Breast epithelium (tissue), 4 donors: Measurements from ENCODE around the gene TRPM3. TPM values are rescaled to one million over a fixed set of nuclear protein-coding genes. Genes with fewer than 3 reads are reported as not detected.

Source experiments
- DNase-seq, 2 donors: peaks; one replicate each; pipeline ENCODE4 v3.0.0-alpha.2; 2019; ENCODE audit warnings: low spot score in 2 of 2
- H3K27ac ChIP-seq, 2 donors: fragments of 200-600 bp; sonication (generic) in 1 of 2; one replicate each; pipeline ENCODE4 v1.5.1; 2016 to 2019; ENCODE audit warnings: mild to moderate bottlenecking in 1 of 2
- H3K27me3 ChIP-seq, 2 donors: fragments of 200-600 bp; sonication (generic) in 1 of 2; one replicate each; pipeline versions ENCODE4 v1.5.1 to v1.6.0; 2017 to 2019; ENCODE audit warnings: control low read depth in 1 of 2, mild to moderate bottlenecking in 1 of 2
- H3K36me3 ChIP-seq: fragments of 200-600 bp; one replicate; pipeline ENCODE4 v1.5.1; 2019
- H3K4me1 ChIP-seq, 2 donors: fragments of 200-600 bp; sonication (generic); one replicate each; pipeline ENCODE4 v1.5.1; 2016 to 2019; ENCODE audit warnings: control low read depth in 1 of 2
- H3K4me3 ChIP-seq, 3 donors: fragments of 200-600 bp; sonication (generic); 1 replicate in 2 of 3; 2 replicates in 1 of 3; pipeline ENCODE4 v1.5.1; 2016 to 2019; ENCODE audit warnings: mild to moderate bottlenecking in 3 of 3, moderate library complexity in 2 of 3
- H3K9me3 ChIP-seq, 2 donors: fragments of 200-600 bp; sonication (generic) in 1 of 2; one replicate each; pipeline ENCODE4 v1.5.1; 2016 to 2019; ENCODE audit warnings: control low read depth in 1 of 2
- CTCF ChIP-seq, 3 donors: fragments of 450-650 bp; IDR thresholded peaks; one replicate each; pipeline ENCODE4 v1.5.1; 2016 to 2017; ENCODE audit warnings: antibody characterized with exemption in 3 of 3, mild to moderate bottlenecking in 3 of 3, moderate library complexity in 3 of 3
- POLR2A ChIP-seq: fragments of 450-650 bp; IDR thresholded peaks from one replicate; pipeline ENCODE4 v1.6.1; 2016; ENCODE audit warnings: antibody characterized with exemption, mild to moderate bottlenecking, moderate library complexity
- POLR2AphosphoS5 ChIP-seq, 3 donors: sonication (generic); formaldehyde crosslinking; IDR thresholded peaks; one replicate each; pipeline ENCODE4 v1.6.1; 2017; ENCODE audit warnings: antibody characterized with exemption in 3 of 3
- intact Hi-C: fragments of 100-400 bp; cut with DNase I; formaldehyde crosslinking; loops from one replicate; pipeline ENCODE4 v1.15.1; 2023; ENCODE audit warnings: low total_unique reads
- total RNA-seq, 3 donors: library from RNA; depleted of rRNA; stranded (reverse); fragments of >200 nt; gene quantifications; one replicate each; pipeline ENCODE4 v1.1.0, GENCODE V29; 2016

Gene TRPM3
- total RNA-seq, 3 donors from 2014 or later, result 0.33 to 0.88 (median 0.64) TPM

DNA sequence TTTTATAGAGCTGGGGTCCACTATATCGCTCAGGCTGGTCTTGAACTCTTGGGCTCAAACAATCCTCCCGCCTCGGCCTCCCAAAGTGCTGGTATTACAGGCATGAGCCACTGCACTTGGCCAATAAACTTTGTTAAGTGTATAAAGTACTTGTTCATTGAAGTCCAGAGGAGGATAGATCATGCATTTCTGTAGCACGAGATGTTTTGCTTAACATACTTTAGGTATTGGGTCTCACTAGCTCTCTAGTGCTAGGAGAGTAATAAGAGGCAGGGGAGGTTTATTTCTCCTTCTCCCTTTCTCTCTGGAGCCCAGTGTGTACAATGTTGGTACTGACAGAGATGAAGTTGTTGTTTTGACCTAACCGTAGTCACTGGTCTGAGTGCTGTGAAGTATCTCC is 581.4 kb downstream of the TRPM3 start:
- DNase-seq, result no peak
- intact Hi-C loops, result no loop called here
- no peak overlapping the region for H3K4me3 ChIP-seq
- H3K4me1 ChIP-seq, result no peaks in the 10 kb centered on the region
- H3K27me3 ChIP-seq, result no peaks in the 10 kb centered on the region
- TF ChIP-seq CTCF (IDR thresholded peaks at IDR 0.05) (no peak), POLR2AphosphoS5 (IDR thresholded peaks at IDR 0.05) (no peak), POLR2A (no peak)
- H3K27ac ChIP-seq, result no peak overlapping the region
- H3K36me3 ChIP-seq, result no peaks in the 10 kb centered on the region
- H3K9me3 ChIP-seq, result no peaks in the 10 kb centered on the region

DNA sequence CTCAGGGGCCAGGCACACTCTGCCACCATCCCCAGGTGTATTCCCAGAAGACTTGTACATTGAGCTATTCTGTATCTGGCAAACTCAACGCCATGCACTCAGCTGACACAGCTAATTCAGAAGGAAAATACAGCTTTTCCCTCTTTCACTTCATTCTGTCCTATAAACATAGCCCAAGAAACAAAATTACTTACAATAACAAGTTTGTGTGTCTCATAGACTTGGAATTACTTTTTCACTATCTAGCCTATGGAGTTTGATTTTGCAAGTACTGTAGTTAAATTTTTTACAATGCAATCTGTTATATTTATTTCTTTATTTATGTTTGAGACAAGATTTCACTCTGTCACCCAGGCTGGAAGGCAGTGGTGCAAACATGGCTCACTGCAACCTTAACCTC is 581.9 kb downstream of the TRPM3 start:
- H3K4me3 ChIP-seq, result no peak overlapping the region
- no peaks in the 10 kb centered on the region for H3K4me1 ChIP-seq
- no peaks in the 10 kb centered on the region for H3K36me3 ChIP-seq
- no peaks in the 10 kb centered on the region for H3K27me3 ChIP-seq
- H3K27ac ChIP-seq, result no peak overlapping the region
- TF ChIP-seq CTCF (IDR thresholded peaks at IDR 0.05) (no peak), POLR2AphosphoS5 (IDR thresholded peaks at IDR 0.05) (no peak), POLR2A (no peak)
- DNase-seq, result no peak
- H3K9me3 ChIP-seq, result no peaks in the 10 kb centered on the region
- intact Hi-C loops, result no loop called here

GRCh38 chr9:70539001-70539400 is 582.4 kb downstream of the TRPM3 start:
- H3K27ac ChIP-seq, result no peak overlapping the region
- H3K9me3 ChIP-seq, result no peaks in the 10 kb centered on the region
- no peak overlapping the region for H3K4me3 ChIP-seq
- no peaks in the 10 kb centered on the region for H3K4me1 ChIP-seq
- H3K36me3 ChIP-seq, result no peaks in the 10 kb centered on the region
- intact Hi-C loops, result no loop called here
- no peak for TF ChIP-seq POLR2A
- DNase-seq, result no peak
- no peaks in the 10 kb centered on the region for H3K27me3 ChIP-seq

- no peaks in the 10 kb centered on the region for H3K4me1 ChIP-seq
- TF ChIP-seq POLR2AphosphoS5 (IDR thresholded peaks at IDR 0.05) (no peak), CTCF (IDR thresholded peaks at IDR 0.05) (no peak), POLR2A (no peak)
- no peaks in the 10 kb centered on the region for H3K27me3 ChIP-seq
- H3K27ac ChIP-seq, result no peak overlapping the region
- H3K9me3 ChIP-seq, result no peaks in the 10 kb centered on the region
- intact Hi-C loops, result no loop called here
- DNase-seq, result no peak
- H3K36me3 ChIP-seq, result no peaks in the 10 kb centered on the region
- no peak overlapping the region for H3K4me3 ChIP-seq
Observed at GRCh38 chr9:70537084-70537483, 584.3 kb downstream of the TRPM3 start.

DNA sequence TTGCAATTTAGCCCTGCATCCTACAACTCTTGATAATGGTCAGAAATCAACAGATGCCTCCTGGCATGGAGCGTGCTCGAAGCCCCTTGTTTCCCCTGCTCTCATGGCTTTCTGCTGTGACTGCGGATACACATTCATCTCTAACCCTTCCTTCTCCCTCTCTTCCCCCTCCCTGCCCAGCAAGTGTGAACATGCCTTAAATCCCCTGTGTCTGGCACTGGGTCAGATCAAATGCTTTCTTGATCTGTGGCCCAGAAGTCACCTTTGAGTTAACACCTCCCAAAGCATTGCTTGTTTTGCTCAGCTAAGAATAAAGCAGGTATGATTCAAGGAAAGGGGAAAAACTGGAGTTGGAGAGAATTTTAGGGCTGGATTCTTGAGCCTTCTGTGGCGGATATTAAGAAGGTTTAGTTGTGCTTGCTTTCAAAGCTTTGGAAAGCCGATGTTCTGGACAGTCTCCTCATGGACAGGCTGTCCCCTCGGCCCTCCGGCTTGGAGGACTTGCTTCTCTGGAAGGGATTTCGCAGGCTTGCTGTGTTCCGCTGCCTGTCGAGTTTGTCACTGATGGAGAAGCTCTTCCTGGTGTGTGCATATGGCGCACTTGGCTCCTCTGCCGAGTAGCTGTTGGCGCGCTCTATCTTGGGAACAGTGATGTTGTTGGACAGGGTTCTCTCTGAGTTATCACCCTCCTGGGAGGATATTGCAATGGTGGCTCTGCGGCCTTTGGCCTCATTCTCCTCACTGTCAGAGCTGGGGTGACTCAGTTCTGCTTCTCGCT is 585.7 kb downstream of the TRPM3 start:
- DNase-seq, result no peak
- Histone ChIP-seq H3K4me1 (no peaks in the 10 kb centered on the region), H3K4me3 (no peak overlapping the region), H3K36me3 (no peaks in the 10 kb centered on the region), H3K9me3 (no peaks in the 10 kb centered on the region), H3K27ac (no peak overlapping the region), H3K27me3 (no peaks in the 10 kb centered on the region)
- intact Hi-C loops, result no loop called here
- no peak for TF ChIP-seq POLR2AphosphoS5 (IDR thresholded peaks at IDR 0.05)
- no peak for TF ChIP-seq CTCF (IDR thresholded peaks at IDR 0.05)
- no peak for TF ChIP-seq POLR2A
